GM18951 (cell line): Measurements from ENCODE around the gene GOSR1.
"Not testable (repeated sequence)": the region's sequence is repeated elsewhere in the genome, so short reads cannot be mapped to it uniquely, and the experiment has no call there.

Experiments
- POLR2A ChIP-seq: IDR thresholded peaks from 4 replicates; pipeline ENCODE4 v1.6.1; 2011; ENCODE audit warnings: mild to moderate bottlenecking; ENCODE audit not compliant: insufficient read length, insufficient read depth; ENCODE audit errors: extremely low read depth
- in situ Hi-C: fragments of 300-500 bp; cut with MboI; formaldehyde crosslinking; loops from one replicate; pipeline ENCODE4 v1.12.0; 2022; ENCODE audit warnings: low sequenced_read_pairs, mixed read lengths, inconsistent platforms; ENCODE audit not compliant: unreplicated experiment

Gene GOSR1

DNA sequence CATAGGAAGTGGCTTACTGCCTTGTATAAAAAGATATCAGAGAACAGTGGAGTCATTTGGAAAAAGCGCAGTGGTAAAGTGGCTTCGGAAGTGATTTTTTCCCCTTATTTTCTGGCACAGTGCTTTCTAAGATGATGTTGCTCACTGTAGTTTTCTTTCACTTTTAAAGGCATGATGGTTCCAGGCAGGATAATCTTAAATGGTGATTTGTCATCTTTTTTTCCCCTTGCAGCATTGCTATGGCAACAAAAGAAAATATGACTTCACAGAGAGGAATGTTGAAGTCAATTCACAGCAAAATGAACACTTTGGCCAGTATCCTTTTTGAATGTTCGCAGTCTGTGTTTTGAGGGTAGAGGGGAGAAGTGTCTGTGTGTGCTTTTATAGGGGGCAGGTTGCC is 42.5 kb downstream of the GOSR1 start:
- in situ Hi-C loops = no loop called here

DNA sequence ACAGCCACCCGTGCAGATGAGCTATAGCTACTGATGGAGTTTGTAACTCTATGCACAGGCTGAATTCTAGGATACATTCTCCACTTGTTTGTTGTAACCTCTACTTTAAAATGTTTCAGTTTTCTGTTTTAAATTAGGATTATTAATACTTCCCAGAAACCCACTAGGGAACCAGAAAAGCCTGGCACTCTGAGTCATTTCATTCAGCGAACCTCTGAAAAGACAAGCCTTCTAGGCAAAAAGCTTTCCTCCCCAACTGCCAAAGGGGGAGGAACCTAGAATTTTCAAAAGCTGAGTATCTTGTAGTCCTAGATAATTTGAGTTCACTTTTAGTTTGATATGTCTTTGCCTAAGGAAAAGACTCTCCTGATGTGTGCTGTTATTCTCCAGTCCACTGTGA is 43.2 kb downstream of the GOSR1 start:
- TF ChIP-seq POLR2A = no peak
- in situ Hi-C loops = no loop called here

More for the DNA sequence above, 42.5 kb downstream of the GOSR1 start:
- no peak for TF ChIP-seq POLR2A

DNA sequence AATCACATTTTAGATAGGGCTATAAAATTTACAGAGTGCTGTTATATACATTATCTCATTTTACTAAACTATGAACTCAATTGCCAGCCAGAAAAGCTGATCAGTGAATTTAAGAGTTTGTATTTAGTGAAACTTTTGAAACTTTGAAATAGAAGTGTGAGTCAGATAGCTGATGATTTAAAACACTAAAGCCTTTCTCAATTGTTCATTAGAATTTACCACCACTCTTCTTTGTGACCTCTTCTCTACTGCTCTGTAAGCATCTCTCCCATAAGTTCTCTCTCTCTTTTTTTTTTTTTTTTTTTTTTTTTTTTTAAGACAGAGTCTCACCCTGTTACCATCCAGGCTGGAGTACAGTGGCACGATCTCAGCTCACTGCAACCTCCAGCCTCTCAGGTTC is 43.7 kb downstream of the GOSR1 start:
- no peak for TF ChIP-seq POLR2A
- in situ Hi-C loops = no loop called here

DNA sequence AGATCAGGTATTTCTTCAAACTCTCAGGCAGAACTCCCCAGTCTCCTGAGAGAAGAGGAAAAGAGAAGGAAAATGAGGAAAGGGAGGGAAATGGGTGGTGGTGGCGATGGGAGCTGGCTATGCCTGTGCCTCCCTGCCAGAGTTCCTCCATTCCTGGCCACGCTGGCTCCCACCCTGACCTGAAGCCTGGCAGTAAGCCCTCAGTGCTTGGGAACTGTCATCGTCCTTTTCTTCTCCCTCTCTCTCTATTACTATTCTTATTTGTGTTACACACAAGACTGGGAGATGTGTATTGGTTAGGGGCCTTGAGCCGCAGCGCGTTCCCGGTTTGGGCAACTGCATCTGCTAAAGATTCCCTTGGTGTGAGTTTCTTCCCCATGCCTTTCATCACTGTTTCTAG is 44.6 kb downstream of the GOSR1 start:
- in situ Hi-C loops = no loop called here
- TF ChIP-seq POLR2A = no peak

DNA sequence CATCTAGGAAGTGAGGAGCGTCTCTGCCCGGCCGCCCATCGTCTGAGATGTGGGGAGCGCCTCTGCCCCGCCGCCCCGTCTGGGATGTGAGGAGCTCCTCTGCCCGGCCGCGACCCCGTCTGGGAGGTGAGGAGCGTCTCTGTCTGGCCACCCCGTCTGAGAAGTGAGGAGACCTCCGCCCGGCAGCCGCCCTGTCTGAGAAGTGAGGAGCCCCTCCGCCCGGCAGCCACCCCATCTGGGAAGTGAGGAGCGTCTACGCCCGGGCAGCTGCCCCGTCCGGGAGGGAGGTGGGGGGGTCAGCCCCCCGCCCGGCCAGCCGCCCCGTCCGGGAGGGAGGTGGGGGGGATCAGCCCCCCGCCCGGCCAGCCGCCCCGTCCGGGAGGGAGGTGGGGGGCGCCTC is 46.0 kb downstream of the GOSR1 start:
- in situ Hi-C loops = not testable (repeated sequence)

DNA sequence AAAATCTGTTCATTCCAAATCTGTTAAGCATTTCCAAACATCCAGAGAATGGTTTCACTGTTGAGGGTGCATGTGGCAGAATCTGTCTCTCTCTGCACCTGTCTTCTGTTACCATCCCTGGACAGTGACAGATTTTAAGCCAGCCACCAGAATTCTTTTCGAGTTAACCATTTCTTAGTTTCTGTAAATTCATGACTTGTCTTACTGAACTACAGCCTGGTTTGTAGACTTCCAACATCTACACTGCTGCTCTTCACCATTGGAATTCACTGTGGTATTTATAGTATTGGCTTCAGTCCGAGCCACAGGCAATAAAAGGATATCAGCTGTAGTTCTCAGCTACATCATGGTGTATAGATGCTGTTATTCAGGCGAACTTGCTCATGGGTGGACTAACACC is 47.6 kb downstream of the GOSR1 start:
- in situ Hi-C loops = no loop called here
- TF ChIP-seq POLR2A = no peak

DNA sequence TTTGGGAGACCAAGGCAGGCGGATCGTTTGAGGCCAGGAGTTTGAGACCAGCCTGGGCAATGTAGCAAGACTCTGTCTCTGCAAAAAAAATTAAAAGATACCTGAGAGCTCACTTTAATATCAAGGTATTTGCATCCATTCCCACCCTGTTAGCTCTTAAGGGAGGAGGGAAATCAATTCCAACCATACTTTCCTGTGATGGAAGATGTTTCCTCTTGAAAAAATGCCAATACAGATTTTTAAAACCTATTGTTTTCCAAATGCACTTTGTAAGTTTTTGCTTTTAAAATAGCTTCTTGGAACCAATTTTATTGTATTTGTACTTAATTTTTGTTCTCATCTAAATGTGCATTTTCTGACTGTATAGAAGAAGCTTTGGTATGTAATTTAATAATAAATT is 49.2 kb downstream of the GOSR1 start:
- in situ Hi-C loops = no loop called here
- TF ChIP-seq POLR2A = no peak

DNA sequence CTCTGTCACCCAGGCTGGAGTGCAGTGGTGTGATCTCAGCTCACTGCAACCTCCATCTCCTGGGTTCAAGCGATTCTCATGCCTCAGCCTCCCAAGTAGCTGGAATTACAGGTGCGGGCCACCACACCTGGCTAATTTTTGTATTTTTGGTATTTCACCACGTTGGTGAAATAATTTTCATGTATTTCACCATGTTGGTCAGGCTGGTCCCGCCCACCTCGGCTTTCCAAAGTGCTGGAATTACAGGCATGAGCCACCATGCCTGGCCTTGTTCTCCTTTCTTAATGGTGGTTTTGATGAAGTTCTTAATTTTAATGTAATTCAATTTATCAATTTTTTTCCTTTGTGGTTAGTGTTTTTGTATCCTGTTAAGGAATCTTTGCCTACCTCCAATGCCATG is 51.5 kb downstream of the GOSR1 start:
- in situ Hi-C loops = not testable (repeated sequence)

DNA sequence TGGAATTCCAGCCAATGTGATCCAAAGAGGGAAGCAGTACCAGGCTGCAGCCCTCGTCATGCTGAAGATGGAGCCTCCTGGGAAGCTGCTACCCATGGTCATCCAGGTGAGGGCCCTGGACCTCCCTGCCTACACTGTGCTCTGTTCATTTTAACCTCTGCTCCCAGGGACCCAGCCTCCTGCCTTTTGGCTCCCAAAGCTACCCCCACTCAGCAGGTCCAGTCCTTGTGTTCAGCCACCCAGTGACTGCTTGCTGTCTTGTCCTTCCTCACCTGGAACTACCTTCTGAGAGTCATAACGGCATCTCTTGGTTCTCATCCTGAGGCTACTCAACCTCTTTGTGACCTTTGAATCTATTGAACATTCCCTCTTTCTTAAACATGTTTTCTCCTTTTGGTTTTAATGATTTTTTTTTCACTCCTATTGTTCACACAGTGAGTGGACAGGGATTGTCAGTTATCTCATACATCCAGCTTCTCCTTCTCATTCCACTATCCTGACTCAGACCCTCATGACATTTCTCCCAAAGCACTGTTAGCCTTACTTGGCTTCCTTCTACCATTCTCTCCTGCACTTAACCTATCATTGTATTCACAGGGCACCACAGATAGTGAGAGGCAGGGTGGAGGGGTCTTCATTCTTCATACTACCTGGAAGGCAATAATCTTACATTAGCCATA is 53.3 kb downstream of the GOSR1 start:
- in situ Hi-C loops = no loop called here

DNA sequence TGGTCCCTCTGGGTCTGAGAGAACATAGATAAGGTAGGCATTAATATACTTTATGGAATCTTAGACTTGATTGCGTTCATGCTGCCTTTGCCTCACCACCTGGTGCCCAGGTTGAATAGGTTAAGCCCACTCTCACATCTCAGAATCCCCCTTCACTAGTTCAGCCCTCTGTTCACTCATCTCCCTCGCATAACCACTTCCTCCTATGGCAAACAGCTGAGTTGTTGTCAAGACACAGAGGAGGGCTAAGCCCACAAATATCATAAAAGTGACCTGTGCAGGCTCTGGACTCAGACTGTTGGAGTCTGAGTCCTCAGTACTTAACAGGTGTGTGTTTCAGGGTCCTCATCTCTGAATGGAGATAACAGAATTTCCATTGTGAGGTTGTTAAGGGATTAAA is 55.7 kb downstream of the GOSR1 start:
- in situ Hi-C loops = no loop called here
- TF ChIP-seq POLR2A = no peak

More for the DNA sequence above, 53.3 kb downstream of the GOSR1 start:
- TF ChIP-seq POLR2A = no peak

DNA sequence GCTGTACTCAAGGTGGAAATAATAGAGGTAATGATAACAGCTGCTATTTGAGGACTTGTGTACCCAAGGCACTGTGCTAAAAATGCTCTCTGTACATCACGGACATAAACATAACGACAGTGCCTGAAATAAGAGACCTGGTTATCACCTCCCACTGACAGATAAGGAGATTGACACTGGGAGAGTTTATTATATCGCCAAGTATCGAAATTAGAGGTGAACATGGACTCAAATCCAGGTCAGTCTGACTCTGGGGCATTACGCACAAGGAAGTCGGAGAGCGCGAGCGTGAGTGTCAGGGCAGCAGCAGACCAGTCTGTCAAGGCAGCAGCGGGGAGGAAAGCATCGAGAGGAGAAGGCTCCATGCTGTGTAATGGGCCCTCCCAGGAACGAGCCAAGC is 57.1 kb downstream of the GOSR1 start:
- TF ChIP-seq POLR2A = no peak
- in situ Hi-C loops = no loop called here

DNA sequence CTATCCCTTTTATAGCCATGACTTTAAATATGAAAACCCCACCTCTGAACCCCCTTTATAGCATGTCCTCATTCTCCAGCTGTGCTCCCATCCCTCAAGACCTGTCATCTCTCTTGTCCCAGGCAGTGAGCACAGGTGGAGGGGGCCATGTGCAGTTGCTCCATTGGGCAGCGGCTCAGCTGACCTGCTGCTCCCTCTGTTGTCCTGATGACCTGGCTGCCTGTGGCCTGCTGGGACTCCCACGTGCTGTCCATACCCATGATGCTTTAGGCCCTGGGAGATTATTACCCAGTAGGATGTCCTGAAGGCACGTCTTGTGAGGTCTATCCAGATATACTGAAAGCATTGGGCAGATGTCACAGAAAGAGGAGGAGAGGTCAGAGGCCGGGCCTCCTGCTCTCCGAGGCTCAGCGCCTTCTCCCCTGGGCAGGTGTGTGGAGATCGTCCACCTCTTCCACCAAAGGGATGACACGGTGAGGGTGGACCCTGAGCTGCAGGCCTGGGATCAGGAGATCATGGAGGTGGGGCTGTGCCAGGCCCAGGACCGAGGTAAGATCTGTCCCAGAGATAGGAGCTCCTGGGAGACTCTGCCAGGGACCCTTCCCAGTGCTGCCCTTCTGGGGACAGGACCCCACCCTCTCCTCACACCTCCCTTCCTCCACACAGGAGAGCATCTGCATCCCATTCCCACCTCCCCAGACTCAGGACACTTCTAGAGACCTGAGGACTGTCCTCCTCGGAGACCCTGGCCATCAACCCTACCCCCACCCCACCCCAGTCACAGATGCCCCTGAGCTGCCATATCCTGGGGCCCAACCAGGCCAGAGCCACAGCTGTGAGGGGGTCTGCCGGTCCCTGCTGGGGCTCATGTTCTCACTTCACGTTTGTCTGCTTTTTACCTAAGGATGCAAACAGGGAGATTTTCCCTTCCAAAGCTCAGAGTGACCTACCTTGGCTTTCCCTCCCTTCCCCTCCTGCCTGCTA is 58.0 kb downstream of the GOSR1 start:
- in situ Hi-C loops = no loop called here
- no peak for TF ChIP-seq POLR2A

DNA sequence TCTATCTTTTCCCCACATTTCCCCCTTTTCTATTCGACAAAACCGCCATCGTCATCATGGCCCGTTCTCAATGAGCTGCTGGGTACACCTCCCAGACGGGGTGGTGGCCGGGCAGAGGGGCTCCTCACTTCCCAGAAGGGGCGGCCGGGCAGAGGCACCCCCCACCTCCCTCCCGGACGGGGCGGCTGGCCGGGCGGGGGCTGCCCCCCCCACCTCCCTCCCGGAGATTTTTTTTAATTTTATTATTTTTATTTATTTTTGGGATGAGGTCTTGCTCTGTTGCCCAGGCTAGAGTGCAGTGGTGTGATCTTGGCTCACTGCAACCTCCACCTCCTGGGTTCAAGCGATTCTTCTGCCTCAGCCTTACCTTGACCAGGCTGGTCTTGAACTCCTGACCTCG is 59.6 kb downstream of the GOSR1 start:
- in situ Hi-C loops = not testable (repeated sequence)

DNA sequence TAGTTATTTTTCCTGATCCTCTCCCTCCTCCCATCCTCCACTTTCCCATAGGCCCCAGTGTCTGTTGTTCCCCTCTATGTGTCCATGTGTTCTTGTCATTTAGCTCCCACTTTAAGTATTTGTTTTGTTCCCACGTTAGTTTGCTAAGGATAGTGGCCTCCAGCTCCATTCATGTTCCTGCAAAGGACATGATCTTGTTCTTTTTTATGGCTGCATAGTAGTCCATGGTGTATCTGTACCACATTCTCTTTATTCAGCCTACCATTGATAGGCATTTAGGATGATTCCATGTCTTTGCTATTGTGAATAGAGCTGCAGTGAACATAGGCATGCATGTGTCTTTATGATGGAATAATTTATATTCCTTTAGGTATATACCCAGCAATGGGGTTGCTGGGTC is 60.5 kb downstream of the GOSR1 start:
- in situ Hi-C loops = not testable (repeated sequence)
